ENCODE measurements around the gene SPON1. TPM values are rescaled to one million over a fixed set of nuclear protein-coding genes. Genes with fewer than 3 reads are reported as not detected.
"Not testable (repeated sequence)": the region's sequence is repeated elsewhere in the genome, so short reads cannot be mapped to it uniquely, and the experiment has no call there.

The SPON1 gene
- total and polyA plus RNA-seq, 9 donors, result 15.3 to 35.2 (median 23.3) TPM

GRCh38 chr11:14273895-14274294 lies 311.4 kb downstream of the SPON1 start:
- Histone ChIP-seq H3K27ac (ENCODE audit: low read length) (no peak overlapping the region), H3K4me1 (ENCODE audit: control insufficient read depth, insufficient read depth, low read length) (no peaks in the 10 kb centered on the region), H3K4me3 (ENCODE audit: low read length) (no peak overlapping the region), H3K27me3 (ENCODE audit: control insufficient read depth, insufficient read depth, low read length) (no peaks in the 10 kb centered on the region), H3K36me3 (ENCODE audit: control insufficient read depth, insufficient read depth, low read length) (no peaks in the 10 kb centered on the region), H3K9me3 (replicated peaks; ENCODE audit: control insufficient read depth, low read depth, low read length) (no peaks in the 10 kb centered on the region)
- WGBS (ENCODE audit: insufficient coverage), result no CpG with 5 or more reads among the region's 2 CpGs
- no peak for DNase-seq

GRCh38 chr11:14275076-14275475 lies 312.6 kb downstream of the SPON1 start:
- no peaks in the 10 kb centered on the region for H3K4me1 ChIP-seq (ENCODE audit: control insufficient read depth, insufficient read depth, low read length)
- H3K27me3 ChIP-seq (ENCODE audit: control insufficient read depth, insufficient read depth, low read length), result no peaks in the 10 kb centered on the region
- DNase-seq, result no peak
- H3K9me3 ChIP-seq (replicated peaks; ENCODE audit: control insufficient read depth, low read depth, low read length), result no peaks in the 10 kb centered on the region
- peak overlapping the region; percentile 20 for H3K27ac ChIP-seq (ENCODE audit: low read length)
- H3K4me3 ChIP-seq (ENCODE audit: low read length), result no peak overlapping the region
- no peaks in the 10 kb centered on the region for H3K36me3 ChIP-seq (ENCODE audit: control insufficient read depth, insufficient read depth, low read length)

GRCh38 chr11:14278869-14279268 lies 316.3 kb downstream of the SPON1 start:
- not testable (repeated sequence) for H3K4me1 ChIP-seq (ENCODE audit: control insufficient read depth, insufficient read depth, low read length); H3K36me3 ChIP-seq (ENCODE audit: control insufficient read depth, insufficient read depth, low read length); H3K4me3 ChIP-seq (ENCODE audit: low read length); H3K9me3 ChIP-seq (replicated peaks; ENCODE audit: control insufficient read depth, low read depth, low read length); H3K27ac ChIP-seq (ENCODE audit: low read length); H3K27me3 ChIP-seq (ENCODE audit: control insufficient read depth, insufficient read depth, low read length); DNase-seq
- 82% methylated on average over 1 of the region's 1 CpG for whole genome bisulfite sequencing (ENCODE audit: insufficient coverage)

DNA sequence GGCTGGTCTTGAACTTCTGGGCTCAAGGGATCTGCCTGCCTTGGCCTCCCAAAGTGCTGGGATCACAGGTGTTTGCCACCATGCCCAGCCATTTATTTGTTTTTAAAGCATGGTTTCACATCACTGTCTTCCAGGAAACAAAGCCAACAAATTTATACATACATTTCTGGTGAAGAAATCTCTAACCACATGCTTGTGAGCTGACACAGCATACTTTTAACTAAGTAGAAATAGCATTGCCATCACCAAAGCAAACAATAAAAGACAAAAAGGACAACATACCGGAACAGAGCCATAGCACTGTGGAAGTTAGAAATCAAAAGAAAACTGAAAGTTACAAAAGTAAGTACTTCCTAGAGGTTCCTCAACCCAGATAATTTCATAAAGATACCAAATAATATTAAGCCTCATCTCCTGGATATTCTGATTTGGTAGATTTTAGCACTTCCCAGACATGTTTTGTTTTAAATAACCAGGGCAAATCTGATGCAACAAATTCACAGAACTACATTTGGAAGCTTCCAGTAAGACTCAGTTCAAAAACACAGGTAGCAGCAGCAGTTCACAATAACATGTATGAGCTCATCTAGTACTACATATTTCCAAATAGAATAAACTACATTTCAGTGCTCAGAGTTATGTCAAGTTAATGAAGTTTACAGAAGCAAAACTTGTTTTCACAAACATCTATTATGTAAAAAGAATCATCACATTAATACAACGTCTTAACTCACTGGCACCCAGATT lies 325.8 kb downstream of the SPON1 start:
- peak; percentile 33 for DNase-seq
- H3K9me3 ChIP-seq (replicated peaks; ENCODE audit: control insufficient read depth, low read depth, low read length), result no peaks in the 10 kb centered on the region
- no peak overlapping the region for H3K4me3 ChIP-seq (ENCODE audit: low read length)
- 100% methylated on average over 1 of the region's 2 CpGs for WGBS (ENCODE audit: insufficient coverage)
- H3K27me3 ChIP-seq (ENCODE audit: control insufficient read depth, insufficient read depth, low read length), result no peaks in the 10 kb centered on the region
- H3K36me3 ChIP-seq (ENCODE audit: control insufficient read depth, insufficient read depth, low read length), result no peaks in the 10 kb centered on the region
- no peaks in the 10 kb centered on the region for H3K4me1 ChIP-seq (ENCODE audit: control insufficient read depth, insufficient read depth, low read length)
- no peak overlapping the region for H3K27ac ChIP-seq (ENCODE audit: low read length)

DNA sequence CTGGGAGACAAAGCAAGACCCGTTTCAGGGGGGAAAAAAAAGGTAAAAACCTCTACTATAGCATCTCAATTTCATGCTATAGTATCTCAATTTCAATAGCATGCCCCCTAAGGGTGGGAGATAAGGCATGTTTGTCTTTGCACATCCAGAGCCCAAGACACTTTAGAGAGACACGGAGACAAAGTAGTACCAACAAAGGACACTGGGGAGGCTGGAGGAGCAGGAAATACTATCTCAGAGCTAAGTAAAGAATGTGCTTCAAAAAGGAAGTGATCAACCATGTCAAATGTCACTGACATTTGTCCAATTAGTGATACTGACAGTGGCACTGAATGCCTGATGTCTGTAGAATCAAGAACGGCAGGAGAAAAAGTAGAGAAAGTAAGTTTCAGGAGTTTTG lies 327.9 kb downstream of the SPON1 start:
- no peak overlapping the region for H3K4me3 ChIP-seq (ENCODE audit: low read length)
- 75% methylated on average over 2 of the region's 3 CpGs for WGBS (ENCODE audit: insufficient coverage)
- no peak for DNase-seq

GRCh38 chr11:14299921-14300320 lies 337.4 kb downstream of the SPON1 start:
- H3K4me1 ChIP-seq (ENCODE audit: control insufficient read depth, insufficient read depth, low read length), result peaks cover 6% of the 10 kb centered on the region
- H3K27ac ChIP-seq (ENCODE audit: low read length), result no peak overlapping the region
- no peak overlapping the region for H3K4me3 ChIP-seq (ENCODE audit: low read length)
- H3K36me3 ChIP-seq (ENCODE audit: control insufficient read depth, insufficient read depth, low read length), result no peaks in the 10 kb centered on the region
- no peaks in the 10 kb centered on the region for H3K9me3 ChIP-seq (replicated peaks; ENCODE audit: control insufficient read depth, low read depth, low read length)
- no peaks in the 10 kb centered on the region for H3K27me3 ChIP-seq (ENCODE audit: control insufficient read depth, insufficient read depth, low read length)
- WGBS (ENCODE audit: insufficient coverage), result no CpG with 5 or more reads among the region's 1 CpG
- DNase-seq, result no peak

More for the DNA sequence above, 327.9 kb downstream of the SPON1 start:
- no peak overlapping the region for H3K27ac ChIP-seq (ENCODE audit: low read length)
- no peaks in the 10 kb centered on the region for H3K27me3 ChIP-seq (ENCODE audit: control insufficient read depth, insufficient read depth, low read length)
- no peaks in the 10 kb centered on the region for H3K36me3 ChIP-seq (ENCODE audit: control insufficient read depth, insufficient read depth, low read length)
- H3K9me3 ChIP-seq (replicated peaks; ENCODE audit: control insufficient read depth, low read depth, low read length), result no peaks in the 10 kb centered on the region
- no peaks in the 10 kb centered on the region for H3K4me1 ChIP-seq (ENCODE audit: control insufficient read depth, insufficient read depth, low read length)

DNA sequence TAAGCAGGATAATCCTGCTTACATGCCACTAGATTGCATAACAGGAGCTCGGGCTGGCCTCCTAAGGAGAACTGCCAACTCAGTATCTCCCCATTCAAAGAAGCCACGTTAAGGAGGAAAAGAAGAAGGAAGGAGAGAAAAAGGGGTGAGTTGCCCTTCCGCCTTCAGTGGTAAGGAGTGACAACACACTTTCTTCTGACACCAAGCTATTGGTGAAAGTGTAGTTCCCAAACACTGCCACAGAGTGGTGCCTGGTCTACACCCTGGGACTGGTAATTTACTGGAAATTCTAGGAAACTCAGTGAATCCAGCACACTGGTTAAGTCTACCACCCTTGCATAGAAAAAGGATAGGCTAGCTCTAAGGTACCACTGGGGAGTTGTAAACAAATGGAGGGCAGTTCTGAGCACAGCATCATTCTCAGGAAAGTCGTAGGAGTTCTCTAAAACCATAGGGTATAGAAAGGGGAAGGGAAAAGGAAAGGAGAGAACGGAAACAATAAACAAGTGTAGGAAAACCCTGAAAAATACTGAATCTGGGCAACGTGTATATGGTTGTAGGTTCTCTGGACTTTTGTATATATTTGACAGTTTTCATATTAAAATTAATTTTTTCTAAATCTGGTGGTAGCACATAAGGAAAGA lies 338.3 kb downstream of the SPON1 start:
- no peaks in the 10 kb centered on the region for H3K9me3 ChIP-seq (replicated peaks; ENCODE audit: control insufficient read depth, low read depth, low read length)
- no peak overlapping the region for H3K4me3 ChIP-seq (ENCODE audit: low read length)
- no peaks in the 10 kb centered on the region for H3K36me3 ChIP-seq (ENCODE audit: control insufficient read depth, insufficient read depth, low read length)
- no peak overlapping the region for H3K27ac ChIP-seq (ENCODE audit: low read length)
- peak; percentile 71 for DNase-seq
- H3K27me3 ChIP-seq (ENCODE audit: control insufficient read depth, insufficient read depth, low read length), result no peaks in the 10 kb centered on the region
- 20% methylated on average over 1 of the region's 6 CpGs for WGBS (ENCODE audit: insufficient coverage)
- peaks cover 10% of the 10 kb centered on the region for H3K4me1 ChIP-seq (ENCODE audit: control insufficient read depth, insufficient read depth, low read length)

- no peaks in the 10 kb centered on the region for H3K9me3 ChIP-seq (replicated peaks; ENCODE audit: control insufficient read depth, low read depth, low read length)
- H3K27me3 ChIP-seq (ENCODE audit: control insufficient read depth, insufficient read depth, low read length), result no peaks in the 10 kb centered on the region
- no peak overlapping the region for H3K4me3 ChIP-seq (ENCODE audit: low read length)
- peak overlapping the region; percentile 73 for H3K27ac ChIP-seq (ENCODE audit: low read length)
- H3K4me1 ChIP-seq (ENCODE audit: control insufficient read depth, insufficient read depth, low read length), result peaks cover 10% of the 10 kb centered on the region
- DNase-seq, result peak; percentile 65
- H3K36me3 ChIP-seq (ENCODE audit: control insufficient read depth, insufficient read depth, low read length), result no peaks in the 10 kb centered on the region
Measured at GRCh38 chr11:14304601-14305000, 342.1 kb downstream of the SPON1 start.

GRCh38 chr11:14305649-14306048 lies 343.1 kb downstream of the SPON1 start:
- no peaks in the 10 kb centered on the region for H3K27me3 ChIP-seq (ENCODE audit: control insufficient read depth, insufficient read depth, low read length)
- H3K4me1 ChIP-seq (ENCODE audit: control insufficient read depth, insufficient read depth, low read length), result peaks cover 10% of the 10 kb centered on the region
- H3K9me3 ChIP-seq (replicated peaks; ENCODE audit: control insufficient read depth, low read depth, low read length), result no peaks in the 10 kb centered on the region
- WGBS (ENCODE audit: insufficient coverage), result no CpG with 5 or more reads among the region's 7 CpGs
- no peak for DNase-seq
- H3K4me3 ChIP-seq (ENCODE audit: low read length), result no peak overlapping the region
- H3K27ac ChIP-seq (ENCODE audit: low read length), result no peak overlapping the region
- H3K36me3 ChIP-seq (ENCODE audit: control insufficient read depth, insufficient read depth, low read length), result no peaks in the 10 kb centered on the region

GRCh38 chr11:14306481-14306880 lies 344.0 kb downstream of the SPON1 start:
- no peaks in the 10 kb centered on the region for H3K27me3 ChIP-seq (ENCODE audit: control insufficient read depth, insufficient read depth, low read length)
- DNase-seq, result no peak
- H3K27ac ChIP-seq (ENCODE audit: low read length), result no peak overlapping the region
- peaks cover 10% of the 10 kb centered on the region for H3K4me1 ChIP-seq (ENCODE audit: control insufficient read depth, insufficient read depth, low read length)
- no peak overlapping the region for H3K4me3 ChIP-seq (ENCODE audit: low read length)
- no peaks in the 10 kb centered on the region for H3K36me3 ChIP-seq (ENCODE audit: control insufficient read depth, insufficient read depth, low read length)
- WGBS (ENCODE audit: insufficient coverage), result 100% methylated on average over 1 of the region's 1 CpG
- H3K9me3 ChIP-seq (replicated peaks; ENCODE audit: control insufficient read depth, low read depth, low read length), result no peaks in the 10 kb centered on the region

Measured in muscle of leg (tissue), 11 donors.